K562 (cell line): Measurements from ENCODE around the gene GRIK2. TPM values are rescaled to one million over a fixed set of nuclear protein-coding genes. Genes with fewer than 3 reads are reported as not detected.

ENCODE experiments used
- ATAC-seq: fragments of 200-7000 bp; cut with Tn5 transposase; 3 replicates; pipeline ENCODE4 v1.9.1; 2020; ENCODE audit warnings: moderate library complexity
- BruUV-seq: library from RNA; stranded (reverse); fragments of 400-500 nt; replicated peaks from 2 replicates; lab custom pipeline; 2021; lab: Mats Ljungman, UMichigan
- CTCF ChIA-PET: fragments of 300-600 bp; formaldehyde crosslinking; extraction: SDS; loops from one replicate; lab custom pipeline; 2021; ENCODE audit warnings: low intra/inter-chr PET ratio; lab: Yijun Ruan, JAX
- POLR2A ChIA-PET: fragments of 300-600, 350-650 bp; sonication (Branson Sonifier 250); formaldehyde crosslinking; extraction: SDS; loops from one replicate; lab custom pipeline; 2021; ENCODE audit warnings: antibody characterized with exemption, inconsistent platforms; lab: Yijun Ruan, JAX
- DNase-seq, 4 experiments: peaks; one replicate each; pipeline versions ENCODE4 v3.0.0 to v3.0.0-alpha.2; 2011 to 2018; ENCODE audit warnings: low spot score in 3 of 4, mixed read lengths in 3 of 4; ENCODE audit errors: extremely low read depth in 1 of 4
- FAIRE-seq: peaks from 2 replicates; lab custom pipeline; 2011; peaks lifted over from hg19 to GRCh38; lab: Jason Lieb, UNC
- H2AFZ ChIP-seq: 2 replicates; pipeline ENCODE4 v1.6.0; 2011; ENCODE audit warnings: low read depth, low read length, control low read depth, inconsistent platforms
- H3K27ac ChIP-seq: fragments of 200-600 bp; 3 replicates; pipeline ENCODE4 v1.8.0; 2011; ENCODE audit warnings: low read depth, mild to moderate bottlenecking, control low read depth, inconsistent platforms, low read length, moderate library complexity, mixed read lengths; ENCODE audit errors: extremely low read depth
- H3K27me3 ChIP-seq, 2 experiments: fragments of 300-600 bp in 1 of 2; 2 replicates in 1 of 2; 3 replicates in 1 of 2; pipeline versions ENCODE4 v1.6.0 to v1.8.0; 2011; ENCODE audit warnings: inconsistent platforms in 2 of 2, low read length in 2 of 2, mild to moderate bottlenecking in 1 of 2, mixed read lengths in 1 of 2, moderate library complexity in 1 of 2; ENCODE audit not compliant: control insufficient read depth in 2 of 2, insufficient read depth in 2 of 2
- H3K36me3 ChIP-seq: fragments of 300-600 bp; 3 replicates; pipeline ENCODE4 v1.8.0; 2011; ENCODE audit warnings: mild to moderate bottlenecking, low read length, inconsistent platforms; ENCODE audit not compliant: control insufficient read depth, insufficient read depth
- H3K4me1 ChIP-seq, 2 experiments: fragments of 200-600 bp in 1 of 2; replicated peaks in 1 of 2; 2 replicates in 1 of 2; 3 replicates in 1 of 2; pipeline versions ENCODE4 v1.5.1 to v1.8.0; 2011; ENCODE audit warnings: inconsistent platforms in 2 of 2, low read length in 2 of 2, mild to moderate bottlenecking in 1 of 2, mixed read lengths in 1 of 2, moderate library complexity in 1 of 2; ENCODE audit not compliant: control insufficient read depth in 2 of 2, insufficient read depth in 2 of 2
- H3K4me2 ChIP-seq: 2 replicates; pipeline ENCODE4 v1.6.1; 2011; ENCODE audit warnings: low read length, control low read depth, inconsistent platforms, mixed read lengths; ENCODE audit not compliant: insufficient read depth
- H3K4me3 ChIP-seq: fragments of 200-600 bp; sonication (generic), shearing (Covaris generic); 2 replicates; pipeline ENCODE4 v1.5.1; 2016; ENCODE audit warnings: control low read depth, inconsistent platforms
- H3K79me2 ChIP-seq: fragments of 200-600 bp; 3 replicates; pipeline ENCODE4 v1.8.0; 2011; ENCODE audit warnings: low read length, inconsistent platforms; ENCODE audit not compliant: control insufficient read depth, insufficient read depth
- H3K9ac ChIP-seq, 2 experiments: 2 replicates each; pipeline versions ENCODE4 v1.6.0 to v1.6.1; 2011; ENCODE audit warnings: low read depth in 2 of 2, low read length in 2 of 2, control low read depth in 1 of 2, inconsistent platforms in 1 of 2, mild to moderate bottlenecking in 1 of 2, mixed read lengths in 1 of 2; ENCODE audit not compliant: insufficient read depth in 1 of 2
- H3K9me1 ChIP-seq: one replicate; pipeline ENCODE4 v1.6.0; 2011; ENCODE audit warnings: inconsistent platforms, mild to moderate bottlenecking, low read length, moderate library complexity; ENCODE audit not compliant: control insufficient read depth, insufficient read depth
- H3K9me3 ChIP-seq: replicated peaks from 2 replicates; pipeline ENCODE4 v1.5.1; 2011; ENCODE audit warnings: low read depth, low read length, inconsistent platforms; ENCODE audit not compliant: control insufficient read depth, insufficient read depth
- H4K20me1 ChIP-seq: replicated peaks from 2 replicates; pipeline ENCODE4 v1.6.1; 2011; ENCODE audit warnings: low read length, inconsistent platforms, mixed read lengths; ENCODE audit not compliant: control insufficient read depth, insufficient read depth
- BACH1 ChIP-seq: fragments of 200-800 bp; sonication (Bioruptor generic); IDR thresholded peaks from 2 replicates; pipeline ENCODE4 v1.6.1; 2016; ENCODE audit warnings: missing genetic modification characterization, missing compliant biosample characterization
- BCOR ChIP-seq: fragments of 450-650 bp; IDR thresholded peaks from 2 replicates; pipeline ENCODE4 v1.6.1; 2016
- BDP1 ChIP-seq: IDR thresholded peaks from 3 replicates; pipeline ENCODE4 v1.6.1; 2011; ENCODE audit not compliant: insufficient read length, insufficient read depth
- C11orf30 ChIP-seq: fragments of 450-650 bp; IDR thresholded peaks from 2 replicates; pipeline ENCODE4 v1.6.1; 2016; ENCODE audit warnings: low read depth, mild to moderate bottlenecking
- DEAF1 ChIP-seq: fragments of 450-650 bp; formaldehyde crosslinking; IDR thresholded peaks from 2 replicates; pipeline ENCODE4 v1.4.0; 2020; ENCODE audit warnings: mild to moderate bottlenecking, moderate library complexity
- HDAC3 ChIP-seq: fragments of 450-650 bp; IDR thresholded peaks from 2 replicates; pipeline ENCODE4 v1.6.1; 2018; ENCODE audit warnings: borderline replicate concordance, mild to moderate bottlenecking, moderate library complexity; ENCODE audit not compliant: partially characterized antibody
- HMBOX1 ChIP-seq: sonication (generic); IDR thresholded peaks from 2 replicates; pipeline ENCODE4 v1.6.1; 2016
- HNRNPLL ChIP-seq: fragments of 200-400 bp; formaldehyde crosslinking; IDR thresholded peaks from 2 replicates; pipeline ENCODE4 v1.6.1; 2017; ENCODE audit warnings: low read length, low read depth, mild to moderate bottlenecking; ENCODE audit not compliant: poor library complexity, severe bottlenecking
- SMAD3 ChIP-seq: fragments of 450-650 bp; formaldehyde crosslinking; conservative IDR thresholded peaks from 2 replicates; pipeline ENCODE4 v1.4.0; 2020; ENCODE audit warnings: mild to moderate bottlenecking
- ZBTB9 ChIP-seq: fragments of 450-650 bp; formaldehyde crosslinking; IDR thresholded peaks from 2 replicates; pipeline ENCODE4 v1.4.0; 2020; ENCODE audit warnings: mild to moderate bottlenecking, moderate library complexity
- ZNF695 ChIP-seq: fragments of 450-650 bp; formaldehyde crosslinking; IDR thresholded peaks from 2 replicates; pipeline ENCODE4 v1.4.0; 2020; ENCODE audit warnings: mild to moderate bottlenecking, moderate library complexity
- WGBS: fragments of 100-300 bp; shearing (Covaris generic); methylation state at CpG from one replicate; pipeline ENCODE4 v1.1.6; 2016; ENCODE audit warnings: low coverage, mixed read lengths; ENCODE audit not compliant: insufficient coverage; ENCODE audit errors: missing lambda C conversion rate; 5-methylcytosine and 5-hydroxymethylcytosine counted together
- in situ Hi-C: fragments of 300-500 bp; cut with MboI; formaldehyde crosslinking; loops from 4 replicates; pipeline ENCODE4 v1.15.0; 2018; ENCODE audit warnings: inconsistent platforms, mixed read lengths
- intact Hi-C: fragments of 100-400 bp; cut with micrococcal nuclease; formaldehyde crosslinking; loops from 2 replicates; pipeline ENCODE4 v1.14.2; 2022
- polyA plus RNA-seq, 8 experiments: library from polyadenylated mRNA; depleted of rRNA in 4 of 8; stranded (reverse) in 5 of 8; unstranded in 3 of 8; fragments of >200 nt; fragmentation: Nextera tagmentation in 2 of 8; fragmentation: Illumina TruSeq in 1 of 8; extraction: Ambion mirVana in 2 of 8; extraction: Trizol in 1 of 8; gene quantifications; 2 replicates each; pipeline versions ENCODE4 v1.2.1 to v1.2.3, GENCODE V29; 2011 to 2014; ENCODE audit warnings: inconsistent platforms in 1 of 8, missing spikeins in 1 of 8
- total RNA-seq, 7 experiments: library from RNA; depleted of rRNA in 6 of 7; stranded (reverse); fragments of >200 nt in 6 of 7; fragmentation: Illumina TruSeq in 2 of 7; extraction: Trizol in 2 of 7; gene quantifications; 2 replicates each; pipeline versions ENCODE4 v1.2.1 to v1.2.3, GENCODE V29; 2011 to 2021; ENCODE audit warnings: low replicate concordance in 1 of 7
- TF ChIP-seq, protein P1 (sequence below), 2 experiments: fragments of 450-650 bp in 1 of 2; sonication (generic) in 1 of 2; formaldehyde crosslinking in 1 of 2; IDR thresholded peaks in 1 of 2; conservative IDR thresholded peaks in 1 of 2; 2 replicates each; pipeline versions ENCODE4 v1.6.1 to v1.8.1; 2016 to 2023; ENCODE audit warnings: mild to moderate bottlenecking in 2 of 2, moderate library complexity in 2 of 2, inconsistent platforms in 1 of 2, missing genetic modification reagents in 1 of 2

Gene GRIK2
- total and polyA plus RNA-seq, 9 of the 15 experiments (the other 6 are each of a cell fraction or from before 2014, with no cell fraction given), result not detected

DNA sequence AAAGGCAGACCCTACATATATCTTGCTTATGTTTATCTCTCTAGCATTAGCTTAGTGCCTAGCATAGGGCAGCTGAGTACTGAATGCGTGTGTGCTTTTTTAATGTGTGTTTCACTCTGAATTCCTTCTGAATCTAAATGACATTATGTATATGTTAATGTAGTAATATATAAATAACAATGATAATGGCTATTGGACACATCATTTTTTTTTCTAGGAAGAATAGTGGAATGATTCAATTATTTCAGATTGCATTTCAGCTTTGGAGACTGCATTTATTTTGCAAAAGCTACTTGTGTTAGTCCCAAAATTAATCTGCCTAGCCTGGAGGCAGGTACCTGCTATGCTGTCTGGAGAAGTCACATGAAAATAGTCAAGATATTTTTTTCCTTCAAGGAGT is 371.8 kb downstream of the GRIK2 start:
- Histone ChIP-seq H3K27me3 (no peaks in the 10 kb centered on the region), H3K9me1 (no peaks in the 10 kb centered on the region), H3K4me1 (no peaks in the 10 kb centered on the region), H3K36me3 (no peaks in the 10 kb centered on the region), H3K4me3 (no peak overlapping the region), H2AFZ (no peak overlapping the region), H3K27ac (no peak overlapping the region), H3K79me2 (no peaks in the 10 kb centered on the region), H3K4me2 (no peak overlapping the region), H4K20me1 (no peaks in the 10 kb centered on the region), H3K9ac (no peak overlapping the region), H3K9me3 (no peaks in the 10 kb centered on the region)
- ChIA-PET CTCF (no interaction called here), POLR2A (no interaction called here)
- no peak for FAIRE-seq
- intact Hi-C loops, result no loop called here
- TF ChIP-seq HMBOX1 (no peak), ZBTB9 (no peak)
- 0% methylated on average over 1 of the region's 1 CpG for WGBS
- ATAC-seq, result no peak
- no peak for DNase-seq
- BruUV-seq, result no TSS peak
- in situ Hi-C loops, result no loop called here

- POLR2A ChIA-PET, result no interaction called here
- Histone ChIP-seq H3K79me2 (no peaks in the 10 kb centered on the region), H4K20me1 (no peaks in the 10 kb centered on the region), H3K36me3 (no peaks in the 10 kb centered on the region), H3K27ac (no peak overlapping the region), H3K9me1 (no peaks in the 10 kb centered on the region), H3K4me1 (no peaks in the 10 kb centered on the region), H2AFZ (no peak overlapping the region), H3K9ac (no peak overlapping the region), H3K9me3 (0 out of 2 replicates have a peak, but pooled peaks cover 2% of the 10 kb centered on the region), H3K4me3 (no peak overlapping the region), H3K27me3 (no peaks in the 10 kb centered on the region), H3K4me2 (no peak overlapping the region)
- 3% methylated on average over 2 of the region's 3 CpGs for WGBS
- DNase-seq (no peak), ATAC-seq (no peak), FAIRE-seq (no peak)
- in situ Hi-C loops, result no loop called here
- CTCF ChIA-PET, result no interaction called here
- intact Hi-C loops, result no loop called here
- no TSS peak for BruUV-seq
- no peak for TF ChIP-seq ZNF695 (CRISPR knock-in tag)
- no peak for TF ChIP-seq BACH1 (tag)
- TF ChIP-seq, protein P1, sequence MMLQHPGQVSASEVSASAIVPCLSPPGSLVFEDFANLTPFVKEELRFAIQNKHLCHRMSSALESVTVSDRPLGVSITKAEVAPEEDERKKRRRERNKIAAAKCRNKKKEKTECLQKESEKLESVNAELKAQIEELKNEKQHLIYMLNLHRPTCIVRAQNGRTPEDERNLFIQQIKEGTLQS (IDR thresholded peaks at IDR 0.05), result no peak
- TF ChIP-seq, protein P1 (CRISPR knock-in tag; conservative IDR thresholded peaks at IDR 0.05), result no peak
- TF ChIP-seq SMAD3 (CRISPR knock-in tag), result no peak
- TF ChIP-seq HDAC3, result no peak
- TF ChIP-seq C11orf30, result no peak
- TF ChIP-seq HNRNPLL, result no peak
- TF ChIP-seq BDP1, result no peak
- no peak for TF ChIP-seq BCOR
- no peak for TF ChIP-seq DEAF1 (CRISPR knock-in tag)
Measured at GRCh38 chr6:101770116-101770515, 376.6 kb downstream of the GRIK2 start.
